HCT116 (cell line): Measurements from ENCODE around the gene AFTPH. TPM values are rescaled to one million over a fixed set of nuclear protein-coding genes. Genes with fewer than 3 reads are reported as not detected.

Experiments
- ATAC-seq: fragments of 200-7000 bp; cut with Tn5 transposase; 2 replicates; pipeline ENCODE4 v1.9.1; 2020; ENCODE audit warnings: mild to moderate bottlenecking, moderate library complexity
- BruUV-seq: library from RNA; stranded (reverse); fragments of 400-500 nt; replicated peaks from 2 replicates; lab custom pipeline; 2021; lab: Mats Ljungman, UMichigan
- CTCF ChIA-PET: fragments of 300-600 bp; sonication (Branson Sonifier 250); formaldehyde crosslinking; loops from one replicate; lab custom pipeline; 2021; ENCODE audit warnings: antibody characterized with exemption; lab: Charles Lee
- POLR2A ChIA-PET: fragments of 300-600, 350-600 bp; sonication (Branson Sonifier 250); formaldehyde crosslinking; loops from one replicate; lab custom pipeline; 2021; ENCODE audit warnings: antibody characterized with exemption; lab: Charles Lee
- RAD21 ChIA-PET, 2 experiments: fragments of 300-600 bp; sonication (Branson Sonifier 250); formaldehyde crosslinking; loops; one replicate each; lab custom pipeline; 2023; ENCODE audit warnings: low total read pairs in 2 of 2; ENCODE audit not compliant: uncharacterized antibody in 2 of 2, unreplicated experiment in 2 of 2, low non-redundant PET in 1 of 2; lab: Charles Lee
- DNase-seq: peaks from one replicate; pipeline ENCODE4 v3.0.0-alpha.2; 2010; ENCODE audit warnings: low read depth, low spot score
- H2AFZ ChIP-seq: fragments of 200-600 bp; shearing (Covaris generic), sonication (generic); 2 replicates; pipeline ENCODE4 v1.6.1; 2017; ENCODE audit warnings: low read depth, mixed run types, mixed read lengths, antibody characterized with exemption, low read length; ENCODE audit not compliant: poor library complexity, severe bottlenecking
- H3K27ac ChIP-seq: 2 replicates; pipeline ENCODE4 v1.5.1; 2012; ENCODE audit warnings: low read depth, low read length
- H3K27me3 ChIP-seq: fragments of 200-600 bp; sonication (generic); 2 replicates; pipeline ENCODE4 v1.6.1; 2016; ENCODE audit warnings: mixed run types, low read length, mixed read lengths; ENCODE audit not compliant: insufficient read depth
- H3K36me3 ChIP-seq, 2 experiments: fragments of 200-500 bp in 1 of 2; fragments of 200-600 bp in 1 of 2; sonication (Bioruptor generic) in 1 of 2; sonication (generic) in 1 of 2; 2 replicates each; pipeline versions ENCODE4 v1.5.1 to v1.6.1; 2014 to 2016; ENCODE audit warnings: low read length in 2 of 2, inconsistent platforms in 1 of 2, mixed read lengths in 1 of 2, mixed run types in 1 of 2; ENCODE audit not compliant: insufficient read depth in 2 of 2, control insufficient read depth in 1 of 2
- H3K4me1 ChIP-seq, 2 experiments: fragments of 200-600 bp in 1 of 2; sonication (generic) in 1 of 2; 2 replicates each; pipeline versions ENCODE4 v1.5.1 to v1.6.1; 2012 to 2017; ENCODE audit warnings: low read length in 2 of 2, inconsistent platforms in 1 of 2, mild to moderate bottlenecking in 1 of 2, mixed read lengths in 1 of 2, mixed run types in 1 of 2, moderate library complexity in 1 of 2; ENCODE audit not compliant: insufficient read depth in 2 of 2, control insufficient read depth in 1 of 2
- H3K4me2 ChIP-seq: fragments of 200-600 bp; sonication (generic); 2 replicates; pipeline ENCODE4 v1.6.1; 2017; ENCODE audit warnings: mixed run types, low read length, mixed read lengths
- H3K4me3 ChIP-seq, 2 experiments: fragments of 200-600 bp in 1 of 2; sonication (generic) in 1 of 2; replicated peaks in 1 of 2; 2 replicates each; pipeline ENCODE4 v1.5.1; 2011 to 2016; ENCODE audit warnings: low read length in 2 of 2, control low read depth in 1 of 2, low read depth in 1 of 2, mild to moderate bottlenecking in 1 of 2, mixed read lengths in 1 of 2, mixed run types in 1 of 2
- H3K79me2 ChIP-seq: fragments of 200-600 bp; sonication (generic); 2 replicates; pipeline ENCODE4 v1.6.1; 2017; ENCODE audit warnings: mild to moderate bottlenecking, mixed run types, low read length, moderate library complexity, mixed read lengths; ENCODE audit not compliant: insufficient read depth
- H3K9ac ChIP-seq: fragments of 200-600 bp; sonication (generic); 2 replicates; pipeline ENCODE4 v1.6.1; 2016; ENCODE audit warnings: low read length, mixed read lengths
- H3K9me2 ChIP-seq: fragments of 200-600 bp; sonication (generic), shearing (Covaris generic); 2 replicates; pipeline ENCODE4 v1.6.1; 2017; ENCODE audit warnings: mixed run types, mild to moderate bottlenecking, moderate library complexity; ENCODE audit not compliant: insufficient read depth
- H3K9me3 ChIP-seq, 2 experiments: fragments of 200-500 bp in 1 of 2; fragments of 200-600 bp in 1 of 2; sonication (Bioruptor generic) in 1 of 2; sonication (generic) in 1 of 2; 2 replicates each; pipeline ENCODE4 v1.6.1; 2014 to 2017; ENCODE audit warnings: low read length in 2 of 2, mixed read lengths in 2 of 2, inconsistent platforms in 1 of 2, low read depth in 1 of 2, mild to moderate bottlenecking in 1 of 2, mixed run types in 1 of 2, moderate library complexity in 1 of 2; ENCODE audit not compliant: control insufficient read depth in 1 of 2, insufficient read depth in 1 of 2
- H4K20me1 ChIP-seq: fragments of 200-600 bp; sonication (generic), shearing (Covaris generic); 2 replicates; pipeline ENCODE4 v1.6.1; 2017; ENCODE audit warnings: mixed run types, mild to moderate bottlenecking, moderate library complexity; ENCODE audit not compliant: insufficient read depth
- CBX3 ChIP-seq: IDR thresholded peaks from 2 replicates; pipeline ENCODE4 v1.6.1; 2012; ENCODE audit warnings: low read depth
- CEBPB ChIP-seq: IDR thresholded peaks from 2 replicates; pipeline ENCODE4 v1.6.1; 2012; ENCODE audit warnings: low read depth
- EGR1 ChIP-seq: IDR thresholded peaks from 2 replicates; pipeline ENCODE4 v1.6.1; 2012; ENCODE audit warnings: low read depth
- ELF1 ChIP-seq: IDR thresholded peaks from 2 replicates; pipeline ENCODE4 v1.6.1; 2012; ENCODE audit warnings: low read depth, borderline replicate concordance
- EZH2 ChIP-seq: fragments of 200-600 bp; sonication (generic); IDR thresholded peaks from 2 replicates; pipeline ENCODE4 v1.6.1; 2017; ENCODE audit warnings: antibody characterized with exemption, mixed run types
- EZH2phosphoT487 ChIP-seq: fragments of 200-600 bp; IDR thresholded peaks from 2 replicates; pipeline ENCODE4 v1.6.1; 2018; ENCODE audit warnings: antibody characterized with exemption, borderline replicate concordance
- FOSL1 ChIP-seq: IDR thresholded peaks from 2 replicates; pipeline ENCODE4 v1.6.1; 2012; ENCODE audit warnings: low read depth
- JUND ChIP-seq: IDR thresholded peaks from 2 replicates; pipeline ENCODE4 v1.6.1; 2012
- POLR2A ChIP-seq: IDR thresholded peaks from 2 replicates; pipeline ENCODE4 v1.7.0; 2011; ENCODE audit warnings: borderline replicate concordance; ENCODE audit not compliant: insufficient read depth, insufficient read length; ENCODE audit errors: extremely low read depth
- POLR2AphosphoS5 ChIP-seq: IDR thresholded peaks from 2 replicates; pipeline ENCODE4 v1.6.1; 2011; ENCODE audit warnings: mild to moderate bottlenecking, low read depth, low read length, moderate library complexity
- RAD21 ChIP-seq: IDR thresholded peaks from 2 replicates; pipeline ENCODE4 v1.6.1; 2012; ENCODE audit warnings: low read depth, mild to moderate bottlenecking
- SRF ChIP-seq: IDR thresholded peaks from 2 replicates; pipeline ENCODE4 v1.6.1; 2012; ENCODE audit warnings: low read depth
- TCF7L2 ChIP-seq: IDR thresholded peaks from 2 replicates; pipeline ENCODE4 v1.7.0; 2011; ENCODE audit warnings: borderline replicate concordance, inconsistent platforms; ENCODE audit not compliant: insufficient read depth, insufficient read length; ENCODE audit errors: extremely low read depth
- YY1 ChIP-seq: IDR thresholded peaks from 2 replicates; pipeline ENCODE4 v1.6.1; 2011; ENCODE audit warnings: low read length, low read depth, moderate library complexity, mild to moderate bottlenecking; ENCODE audit not compliant: insufficient replicate concordance; ENCODE audit errors: extremely low read depth
- ZFX ChIP-seq: fragments of 450-650 bp; IDR thresholded peaks from 2 replicates; pipeline ENCODE4 v1.6.1; 2017
- ZNF274 ChIP-seq: fragments of 200-500 bp; sonication (Bioruptor generic); IDR thresholded peaks from 2 replicates; pipeline ENCODE4 v1.6.1; 2014; ENCODE audit warnings: mild to moderate bottlenecking, low read depth, low read length, inconsistent platforms
- intact Hi-C: fragments of 100-400 bp; cut with micrococcal nuclease; formaldehyde crosslinking; loops from 2 replicates; pipeline ENCODE4 v1.10.0; 2022
- total RNA-seq: library from RNA; stranded (reverse); gene quantifications from one replicate; pipeline ENCODE4 v1.2.1, GENCODE V29; 2021; ENCODE audit not compliant: unreplicated experiment
- TF ChIP-seq, protein P1 (sequence below): IDR thresholded peaks from 2 replicates; pipeline ENCODE4 v1.6.1; 2012
- TF ChIP-seq, protein P2 (sequence below), 3 experiments: fragments of 200-600 bp in 1 of 3; sonication (generic) in 1 of 3; IDR thresholded peaks in 2 of 3; conservative IDR thresholded peaks in 1 of 3; 2 replicates each; pipeline ENCODE4 v1.5.1; 2012 to 2017; ENCODE audit warnings: low read depth in 2 of 3, low read length in 2 of 3, antibody characterized with exemption in 1 of 3, borderline replicate concordance in 1 of 3, control low read depth in 1 of 3, mild to moderate bottlenecking in 1 of 3, mixed read lengths in 1 of 3, mixed run types in 1 of 3, moderate library complexity in 1 of 3; ENCODE audit not compliant: insufficient read depth in 1 of 3
- TF ChIP-seq, protein P3 (sequence below): IDR thresholded peaks from 2 replicates; pipeline ENCODE4 v1.6.1; 2012; ENCODE audit warnings: low read depth
- TF ChIP-seq, protein P4 (sequence below): IDR thresholded peaks from 2 replicates; pipeline ENCODE4 v1.6.1; 2011; ENCODE audit warnings: mild to moderate bottlenecking, low read length, moderate library complexity; ENCODE audit not compliant: insufficient replicate concordance; ENCODE audit errors: extremely low read depth

The AFTPH gene
- total RNA-seq, 1 experiment from 2014 or later, result 23.6 TPM

DNA sequence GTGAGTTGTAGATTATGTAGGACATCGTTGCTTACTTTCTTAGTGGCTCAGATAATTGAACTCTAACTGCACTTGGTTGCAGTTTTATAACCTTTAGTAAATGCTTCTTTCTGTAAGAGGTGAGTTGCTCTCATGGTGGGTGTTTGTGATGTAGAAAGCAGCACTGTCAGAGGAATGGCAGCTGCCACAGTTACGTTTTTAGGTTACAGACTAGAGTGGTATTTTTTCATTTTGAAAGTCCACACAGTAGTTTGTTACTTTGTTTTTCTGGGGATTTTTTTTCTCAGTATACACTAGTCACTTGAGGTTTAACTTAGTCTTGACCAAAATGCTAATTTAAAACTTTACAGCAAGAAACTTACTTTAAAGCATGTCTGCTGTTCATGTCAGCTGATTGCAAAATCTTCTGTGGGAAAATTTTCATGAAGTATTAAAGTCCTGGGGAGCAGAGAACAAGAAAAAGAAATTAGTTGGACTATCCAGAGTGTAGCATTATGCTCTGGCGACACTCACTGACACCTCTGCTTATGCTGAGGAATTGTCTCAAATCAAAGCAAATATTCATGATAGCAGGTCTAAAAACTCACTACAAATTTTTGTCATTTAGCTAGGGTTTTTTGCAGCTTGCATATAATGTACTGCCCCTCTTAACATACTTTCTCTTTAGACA, 14.8 kb downstream of the AFTPH start:
- Histone ChIP-seq H3K4me2 (no peak overlapping the region), H4K20me1 (0 out of 2 replicates have a peak, but pooled peaks cover 8% of the 10 kb centered on the region), H3K36me3 (no peaks in the 10 kb centered on the region), H2AFZ (no peak overlapping the region), H3K9ac (no peak overlapping the region), H3K9me2 (no peaks in the 10 kb centered on the region), H3K9me3 (no peaks in the 10 kb centered on the region), H3K4me1 (no peaks in the 10 kb centered on the region), H3K27ac (no peak overlapping the region), H3K79me2 (peaks cover 88% of the 10 kb centered on the region), H3K27me3 (no peaks in the 10 kb centered on the region), H3K4me3 (no peak overlapping the region)
- ATAC-seq (no peak), DNase-seq (no peak)
- ChIA-PET POLR2A (no interaction called here), CTCF (no interaction called here), RAD21 (no interaction called here)
- TF ChIP-seq YY1 (no peak), SRF (no peak), POLR2AphosphoS5 (no peak), CEBPB (no peak), EZH2phosphoT487 (no peak), POLR2A (no peak), EZH2 (no peak), TCF7L2 (no peak), ZNF274 (no peak), FOSL1 (no peak), ELF1 (no peak), RAD21 (no peak), EGR1 (no peak), CBX3 (no peak), ZFX (no peak), JUND (no peak)
- TF ChIP-seq, protein P1, sequence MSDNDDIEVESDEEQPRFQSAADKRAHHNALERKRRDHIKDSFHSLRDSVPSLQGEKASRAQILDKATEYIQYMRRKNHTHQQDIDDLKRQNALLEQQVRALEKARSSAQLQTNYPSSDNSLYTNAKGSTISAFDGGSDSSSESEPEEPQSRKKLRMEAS, result no peak
- TF ChIP-seq, protein P2, sequence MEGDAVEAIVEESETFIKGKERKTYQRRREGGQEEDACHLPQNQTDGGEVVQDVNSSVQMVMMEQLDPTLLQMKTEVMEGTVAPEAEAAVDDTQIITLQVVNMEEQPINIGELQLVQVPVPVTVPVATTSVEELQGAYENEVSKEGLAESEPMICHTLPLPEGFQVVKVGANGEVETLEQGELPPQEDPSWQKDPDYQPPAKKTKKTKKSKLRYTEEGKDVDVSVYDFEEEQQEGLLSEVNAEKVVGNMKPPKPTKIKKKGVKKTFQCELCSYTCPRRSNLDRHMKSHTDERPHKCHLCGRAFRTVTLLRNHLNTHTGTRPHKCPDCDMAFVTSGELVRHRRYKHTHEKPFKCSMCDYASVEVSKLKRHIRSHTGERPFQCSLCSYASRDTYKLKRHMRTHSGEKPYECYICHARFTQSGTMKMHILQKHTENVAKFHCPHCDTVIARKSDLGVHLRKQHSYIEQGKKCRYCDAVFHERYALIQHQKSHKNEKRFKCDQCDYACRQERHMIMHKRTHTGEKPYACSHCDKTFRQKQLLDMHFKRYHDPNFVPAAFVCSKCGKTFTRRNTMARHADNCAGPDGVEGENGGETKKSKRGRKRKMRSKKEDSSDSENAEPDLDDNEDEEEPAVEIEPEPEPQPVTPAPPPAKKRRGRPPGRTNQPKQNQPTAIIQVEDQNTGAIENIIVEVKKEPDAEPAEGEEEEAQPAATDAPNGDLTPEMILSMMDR (IDR thresholded peaks at IDR 0.05 in 2 of 3, conservative IDR thresholded peaks at IDR 0.05 in 1 of 3; ENCODE audit: borderline replicate concordance in 1 of 3, insufficient read depth in 1 of 3, low read depth in 2 of 3, low read length in 2 of 3), result no peak
- TF ChIP-seq, protein P3, sequence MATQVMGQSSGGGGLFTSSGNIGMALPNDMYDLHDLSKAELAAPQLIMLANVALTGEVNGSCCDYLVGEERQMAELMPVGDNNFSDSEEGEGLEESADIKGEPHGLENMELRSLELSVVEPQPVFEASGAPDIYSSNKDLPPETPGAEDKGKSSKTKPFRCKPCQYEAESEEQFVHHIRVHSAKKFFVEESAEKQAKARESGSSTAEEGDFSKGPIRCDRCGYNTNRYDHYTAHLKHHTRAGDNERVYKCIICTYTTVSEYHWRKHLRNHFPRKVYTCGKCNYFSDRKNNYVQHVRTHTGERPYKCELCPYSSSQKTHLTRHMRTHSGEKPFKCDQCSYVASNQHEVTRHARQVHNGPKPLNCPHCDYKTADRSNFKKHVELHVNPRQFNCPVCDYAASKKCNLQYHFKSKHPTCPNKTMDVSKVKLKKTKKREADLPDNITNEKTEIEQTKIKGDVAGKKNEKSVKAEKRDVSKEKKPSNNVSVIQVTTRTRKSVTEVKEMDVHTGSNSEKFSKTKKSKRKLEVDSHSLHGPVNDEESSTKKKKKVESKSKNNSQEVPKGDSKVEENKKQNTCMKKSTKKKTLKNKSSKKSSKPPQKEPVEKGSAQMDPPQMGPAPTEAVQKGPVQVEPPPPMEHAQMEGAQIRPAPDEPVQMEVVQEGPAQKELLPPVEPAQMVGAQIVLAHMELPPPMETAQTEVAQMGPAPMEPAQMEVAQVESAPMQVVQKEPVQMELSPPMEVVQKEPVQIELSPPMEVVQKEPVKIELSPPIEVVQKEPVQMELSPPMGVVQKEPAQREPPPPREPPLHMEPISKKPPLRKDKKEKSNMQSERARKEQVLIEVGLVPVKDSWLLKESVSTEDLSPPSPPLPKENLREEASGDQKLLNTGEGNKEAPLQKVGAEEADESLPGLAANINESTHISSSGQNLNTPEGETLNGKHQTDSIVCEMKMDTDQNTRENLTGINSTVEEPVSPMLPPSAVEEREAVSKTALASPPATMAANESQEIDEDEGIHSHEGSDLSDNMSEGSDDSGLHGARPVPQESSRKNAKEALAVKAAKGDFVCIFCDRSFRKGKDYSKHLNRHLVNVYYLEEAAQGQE, result no peak
- TF ChIP-seq, protein P4, sequence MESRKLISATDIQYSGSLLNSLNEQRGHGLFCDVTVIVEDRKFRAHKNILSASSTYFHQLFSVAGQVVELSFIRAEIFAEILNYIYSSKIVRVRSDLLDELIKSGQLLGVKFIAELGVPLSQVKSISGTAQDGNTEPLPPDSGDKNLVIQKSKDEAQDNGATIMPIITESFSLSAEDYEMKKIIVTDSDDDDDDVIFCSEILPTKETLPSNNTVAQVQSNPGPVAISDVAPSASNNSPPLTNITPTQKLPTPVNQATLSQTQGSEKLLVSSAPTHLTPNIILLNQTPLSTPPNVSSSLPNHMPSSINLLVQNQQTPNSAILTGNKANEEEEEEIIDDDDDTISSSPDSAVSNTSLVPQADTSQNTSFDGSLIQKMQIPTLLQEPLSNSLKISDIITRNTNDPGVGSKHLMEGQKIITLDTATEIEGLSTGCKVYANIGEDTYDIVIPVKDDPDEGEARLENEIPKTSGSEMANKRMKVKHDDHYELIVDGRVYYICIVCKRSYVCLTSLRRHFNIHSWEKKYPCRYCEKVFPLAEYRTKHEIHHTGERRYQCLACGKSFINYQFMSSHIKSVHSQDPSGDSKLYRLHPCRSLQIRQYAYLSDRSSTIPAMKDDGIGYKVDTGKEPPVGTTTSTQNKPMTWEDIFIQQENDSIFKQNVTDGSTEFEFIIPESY, result no peak
- no TSS peak for BruUV-seq
- intact Hi-C loops, result no loop called here
